Glomerular visceral epithelial cell (primary cell): ENCODE data around the gene CHD5.

Source experiments
- DNase-seq: peaks from one replicate; pipeline ENCODE4 v3.0.0-alpha.2; 2016; ENCODE audit errors: extremely low spot score

CHD5 gene

DNA sequence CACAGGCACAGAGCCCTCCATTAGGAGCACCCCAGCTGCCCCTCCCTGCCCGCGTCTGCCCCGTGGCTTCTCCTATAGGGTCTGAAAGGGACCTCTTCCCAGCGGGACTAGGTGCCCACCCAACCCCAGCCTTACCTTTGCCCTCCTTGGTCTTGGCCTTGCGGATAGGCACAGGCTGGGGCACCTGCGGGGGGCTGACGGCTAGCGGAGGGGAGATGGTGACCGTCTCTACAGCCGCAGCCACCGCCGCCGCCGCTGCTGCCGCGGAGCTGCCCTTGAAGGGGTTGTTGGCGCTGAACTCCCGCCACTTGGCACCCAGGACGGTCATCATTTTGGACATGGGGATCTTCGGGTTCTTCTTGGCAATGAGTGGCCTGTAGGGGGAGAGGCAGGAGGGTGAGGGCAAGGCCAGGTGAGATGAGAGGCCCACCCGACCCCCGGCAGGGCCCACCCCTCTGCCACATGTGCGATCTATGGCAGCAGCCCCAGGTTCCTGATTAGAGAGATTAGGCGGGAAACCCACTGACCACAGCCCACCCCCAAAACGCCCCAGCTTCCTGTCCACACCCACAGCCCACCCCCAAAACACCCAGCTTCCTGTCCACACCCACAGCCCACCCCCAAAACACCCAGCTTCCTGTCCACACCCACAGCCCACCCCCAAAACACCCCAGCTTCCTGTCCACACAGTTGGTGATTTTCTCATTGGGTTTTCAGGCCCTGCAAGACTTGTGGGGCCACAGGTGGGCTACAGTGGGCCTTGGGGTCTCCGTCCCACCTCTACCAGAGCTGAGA lies 25.4 kb downstream of the CHD5 start:
- DNase-seq, result no peak

DNA sequence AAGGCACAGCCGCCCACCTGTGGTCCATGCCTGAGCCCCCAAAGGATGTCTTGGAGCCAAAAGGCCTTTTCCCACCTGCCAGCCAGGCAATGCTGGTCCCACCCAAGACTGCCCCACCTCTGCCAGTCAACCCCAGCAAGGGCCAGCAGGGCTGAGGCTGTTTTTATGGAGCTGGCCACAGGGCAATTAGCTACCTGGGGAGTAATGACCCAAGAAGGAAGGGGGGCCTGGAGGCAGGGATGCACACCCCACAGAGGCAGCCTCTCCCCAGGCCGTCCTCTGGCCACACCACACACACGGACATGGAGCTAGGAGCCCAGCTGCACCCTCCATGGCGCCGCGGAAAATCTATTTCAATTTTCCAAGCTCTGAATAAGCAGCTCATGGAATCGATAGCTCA lies 27.2 kb downstream of the CHD5 start:
- DNase-seq, result no peak

DNA sequence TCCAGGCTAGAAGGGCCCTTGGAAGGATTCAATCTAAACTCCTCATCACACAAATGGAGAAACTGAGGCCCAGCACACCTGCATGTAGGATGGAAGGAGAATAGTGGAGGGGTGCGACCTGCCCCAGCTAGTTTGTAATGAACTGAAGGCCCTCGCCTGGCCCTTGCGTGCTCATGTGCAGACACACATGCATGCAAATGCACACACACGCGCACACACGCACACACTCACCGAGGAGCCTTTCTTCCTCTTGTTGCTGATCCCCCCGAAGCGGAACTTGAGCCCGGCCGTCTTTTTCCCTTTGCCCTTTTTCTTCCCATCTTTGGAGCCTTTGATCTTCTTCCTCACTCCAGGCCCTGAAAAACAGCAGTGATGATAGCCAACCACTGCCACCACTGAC lies 27.9 kb downstream of the CHD5 start:
- no peak for DNase-seq

DNA sequence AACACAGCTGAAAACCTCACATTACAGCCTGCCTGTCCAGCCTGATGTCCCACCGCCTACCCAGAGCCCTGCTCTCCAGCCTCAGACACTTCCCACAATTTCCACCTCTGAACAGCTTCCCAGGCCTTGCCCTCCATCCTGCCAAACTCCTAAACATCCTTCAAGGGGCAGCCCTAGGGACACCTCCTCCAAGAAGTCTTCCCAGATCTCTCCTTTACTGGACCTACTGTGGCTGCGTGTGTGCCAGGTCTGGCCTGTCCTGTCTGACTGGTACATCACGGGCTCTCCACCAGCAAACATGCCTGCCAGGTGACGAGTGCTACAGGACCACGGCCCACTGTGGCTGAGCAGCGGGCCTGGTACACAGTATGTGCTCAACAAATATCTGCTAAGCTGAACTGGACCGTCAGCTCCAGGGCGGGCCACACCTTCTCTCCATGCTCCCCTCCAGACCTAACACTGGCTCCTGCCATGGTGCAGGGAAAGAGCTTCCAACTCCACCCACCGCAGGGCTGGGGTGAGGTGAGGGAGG lies 28.8 kb downstream of the CHD5 start:
- no peak for DNase-seq

DNA sequence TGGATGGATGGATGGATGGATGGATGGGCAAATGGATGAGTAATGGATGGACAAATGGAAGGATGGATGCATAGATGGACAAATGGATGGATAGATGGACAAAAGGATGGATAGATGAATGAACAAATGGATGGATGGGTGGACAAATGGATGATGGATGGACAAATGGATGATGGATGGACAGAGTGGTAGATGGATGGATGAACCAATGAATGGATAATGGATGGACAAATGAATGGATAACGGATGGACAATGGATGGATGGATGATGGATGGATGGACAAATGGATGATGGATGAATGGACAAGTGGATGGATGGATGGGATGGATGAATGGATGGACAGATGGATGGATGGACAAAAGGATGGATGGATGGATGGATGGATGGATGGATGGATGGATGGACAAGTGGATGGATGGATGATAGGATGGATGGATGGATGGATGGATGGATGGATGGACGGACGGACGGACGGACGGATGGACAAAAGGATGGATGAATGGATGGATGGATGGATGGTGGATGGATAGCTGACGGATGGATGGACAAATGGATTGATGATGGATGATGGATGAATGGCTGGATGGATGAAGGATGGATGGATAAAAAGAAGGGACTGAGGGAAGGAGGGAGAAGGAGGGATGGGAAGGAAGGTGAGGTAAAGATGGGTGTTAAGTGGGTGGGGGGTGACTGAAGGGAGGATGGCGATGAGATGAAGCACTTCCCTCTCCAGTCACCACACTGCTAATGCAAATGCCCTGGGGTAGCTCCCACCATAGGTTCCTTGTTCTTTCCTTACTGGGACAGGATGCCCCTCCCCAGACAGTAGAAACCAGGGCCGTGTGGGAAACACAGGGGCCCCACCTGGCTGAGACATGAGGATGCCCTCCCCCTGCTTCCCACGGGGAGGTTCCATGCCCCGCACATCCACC lies 29.8 kb downstream of the CHD5 start:
- DNase-seq, result no peak

DNA sequence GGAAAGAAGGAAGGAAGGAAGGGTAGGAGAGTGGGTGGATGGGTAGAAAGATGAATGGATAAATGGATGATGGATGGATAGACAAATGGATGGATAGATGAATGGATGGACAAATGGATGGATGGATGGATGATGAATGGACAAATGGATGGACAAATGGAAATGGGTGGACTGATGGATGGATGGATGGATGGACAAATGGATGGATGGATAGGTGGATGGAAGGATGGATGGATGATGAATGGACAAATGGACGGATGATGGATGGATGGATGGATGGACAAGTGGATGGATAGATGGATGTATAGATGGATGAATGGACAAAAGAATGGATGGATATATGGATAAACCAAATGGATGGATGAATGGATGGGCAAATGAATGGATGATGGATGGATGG lies 30.5 kb downstream of the CHD5 start:
- DNase-seq, result no peak

DNA sequence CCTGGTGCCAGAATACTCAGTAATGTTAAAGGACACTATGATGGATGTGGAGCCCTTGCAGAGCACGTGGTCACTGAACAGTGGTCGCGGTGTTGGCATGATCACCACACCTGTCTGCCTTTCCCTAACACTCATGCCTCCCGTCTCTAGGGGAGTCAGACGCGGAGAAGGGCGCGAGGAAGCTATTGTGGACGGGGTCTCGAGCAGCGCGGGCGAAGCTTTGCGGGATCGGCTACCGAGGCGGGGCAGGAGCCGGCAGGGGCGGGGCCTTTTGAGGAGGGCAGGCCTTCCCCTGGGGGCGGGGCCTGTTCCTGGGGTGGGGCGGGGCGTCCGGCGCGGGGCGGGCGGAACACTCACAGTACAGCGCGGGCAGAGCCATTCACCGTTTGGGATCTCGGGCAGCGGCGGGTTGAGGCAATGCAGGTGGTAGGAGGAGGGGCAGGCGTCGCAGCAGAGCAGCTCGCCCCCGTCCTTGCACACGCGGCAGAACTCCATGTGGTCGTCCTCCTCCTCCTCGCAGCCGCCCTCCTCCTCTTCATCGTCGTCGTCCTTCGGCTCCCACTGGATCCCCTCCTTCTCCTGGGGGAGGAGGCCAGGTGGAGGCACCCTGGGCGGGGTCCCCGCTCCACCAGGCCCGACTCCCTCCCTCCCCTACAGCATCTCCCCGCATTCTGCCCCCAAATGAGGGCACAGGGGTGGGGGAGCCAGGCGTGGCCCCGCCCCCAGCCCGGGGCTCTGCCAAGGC lies 31.5 kb downstream of the CHD5 start:
- peak; percentile 30 for DNase-seq

DNA sequence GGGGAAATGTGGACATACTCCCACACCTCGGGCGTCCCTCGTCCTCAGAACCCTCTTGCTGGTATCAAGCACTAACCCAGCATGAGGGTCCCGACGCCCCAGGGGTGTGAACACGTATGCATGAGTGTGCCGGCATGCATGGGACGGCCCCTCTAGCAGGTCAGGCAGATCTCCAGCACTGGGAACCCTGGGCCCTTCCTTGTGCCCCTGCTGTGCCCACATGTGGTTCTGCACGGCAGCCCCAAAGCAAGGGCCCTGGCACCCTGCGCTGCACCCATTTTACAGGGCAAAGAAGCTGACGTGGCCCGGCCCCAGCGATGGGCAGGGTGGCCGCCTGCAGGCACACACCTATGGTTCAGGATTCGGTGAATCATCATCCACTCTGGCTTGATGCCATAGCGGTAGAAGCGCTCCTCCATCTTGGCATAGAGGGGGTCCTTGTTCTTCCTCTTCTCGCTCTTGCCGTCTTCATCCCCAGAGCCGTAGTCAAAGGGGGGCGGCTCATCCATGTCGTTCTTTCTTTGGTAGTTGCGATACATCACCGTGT lies 34.2 kb downstream of the CHD5 start:
- DNase-seq, result no peak

DNA sequence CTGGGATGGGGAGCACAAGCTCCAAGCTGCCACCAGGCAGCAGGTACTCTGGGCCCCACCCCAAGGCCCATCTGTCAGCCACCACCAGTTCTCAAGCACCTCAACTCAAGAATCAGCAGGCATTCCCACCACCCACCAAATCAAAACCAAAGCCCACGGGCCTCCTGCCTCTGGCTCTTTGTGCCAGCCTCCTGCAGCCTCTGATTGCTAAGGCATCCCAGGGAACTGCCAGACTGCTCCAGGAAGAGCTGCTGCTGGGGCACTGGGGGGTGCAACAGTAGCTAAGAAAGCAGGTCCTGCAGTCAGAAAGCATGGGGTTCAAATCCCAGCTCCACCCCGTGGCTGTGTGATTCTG lies 34.7 kb downstream of the CHD5 start:
- no peak for DNase-seq

DNA sequence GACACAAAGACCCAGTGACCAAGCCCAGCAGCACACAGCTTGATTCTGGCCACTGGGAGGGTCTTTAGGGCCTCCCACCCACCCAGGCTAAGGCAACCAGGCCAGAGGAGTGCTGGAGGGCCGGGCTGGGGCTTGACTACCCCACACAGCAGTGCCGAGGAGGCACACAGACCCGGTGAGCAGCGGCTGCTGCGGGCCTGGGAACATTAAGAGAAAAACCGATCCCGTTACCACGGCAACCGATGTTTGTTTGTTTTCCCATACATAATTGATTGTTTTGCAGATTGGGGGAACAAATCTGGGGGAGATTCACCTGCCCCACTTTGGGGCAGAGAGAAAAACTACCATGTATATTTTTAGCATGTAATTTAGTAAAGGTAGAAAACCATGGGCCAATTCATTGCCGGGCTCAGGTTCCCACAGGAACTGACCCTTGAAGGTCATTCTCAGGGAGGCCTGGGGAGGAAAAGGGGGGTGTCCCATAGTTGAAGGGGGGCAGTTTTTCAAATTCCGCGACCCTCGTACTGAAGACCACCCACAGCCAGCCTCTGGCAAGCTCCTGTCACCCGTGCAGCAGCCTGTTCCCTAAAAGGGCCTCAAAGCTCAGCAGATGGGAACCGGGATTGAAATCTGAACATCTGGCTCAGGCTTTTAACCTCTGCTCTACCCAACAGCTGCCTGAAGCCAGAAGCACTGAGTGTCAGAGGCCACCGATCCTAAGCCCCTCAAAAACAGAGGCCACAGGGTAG lies 35.3 kb downstream of the CHD5 start:
- no peak for DNase-seq

DNA sequence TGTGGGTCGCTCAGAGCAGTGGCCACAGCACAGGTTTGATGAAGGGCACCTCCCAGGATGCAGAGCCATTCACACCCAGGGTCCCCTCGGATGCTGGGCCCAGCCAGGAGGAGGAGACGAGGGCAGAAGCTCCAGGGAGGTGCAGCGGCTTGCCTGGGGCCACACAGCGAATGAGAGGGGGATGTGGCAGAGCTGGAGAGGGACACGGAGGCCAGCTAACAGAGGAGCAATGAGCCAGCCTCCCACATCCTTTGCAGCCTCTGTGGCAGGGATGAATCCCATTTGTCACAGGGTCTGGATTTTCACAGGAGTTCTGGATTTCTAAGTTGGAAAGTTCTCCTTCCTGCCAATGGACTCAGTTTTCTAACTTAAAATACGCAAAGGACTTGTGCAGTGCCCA lies 35.9 kb downstream of the CHD5 start:
- no peak for DNase-seq

DNA sequence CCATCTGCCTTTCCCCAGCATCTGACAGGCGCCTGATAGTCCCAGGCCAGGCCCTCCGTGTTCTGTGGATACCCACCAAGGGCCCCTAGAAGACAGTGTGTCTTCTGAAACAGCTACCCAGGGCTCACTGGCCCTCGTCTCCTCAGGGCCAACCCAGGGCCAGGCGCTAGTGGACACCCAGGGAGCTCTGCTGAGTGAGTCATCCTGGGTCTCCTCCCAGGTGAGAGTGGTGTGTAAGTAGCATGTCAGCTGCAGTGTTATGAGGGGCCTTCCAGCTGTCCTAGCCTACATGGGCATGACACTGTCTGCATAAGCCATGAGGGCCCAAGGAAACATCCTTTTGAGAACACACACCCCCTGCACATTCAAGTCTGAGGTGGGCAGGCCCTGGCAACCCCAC lies 36.7 kb downstream of the CHD5 start:
- peak; percentile 12 for DNase-seq

DNA sequence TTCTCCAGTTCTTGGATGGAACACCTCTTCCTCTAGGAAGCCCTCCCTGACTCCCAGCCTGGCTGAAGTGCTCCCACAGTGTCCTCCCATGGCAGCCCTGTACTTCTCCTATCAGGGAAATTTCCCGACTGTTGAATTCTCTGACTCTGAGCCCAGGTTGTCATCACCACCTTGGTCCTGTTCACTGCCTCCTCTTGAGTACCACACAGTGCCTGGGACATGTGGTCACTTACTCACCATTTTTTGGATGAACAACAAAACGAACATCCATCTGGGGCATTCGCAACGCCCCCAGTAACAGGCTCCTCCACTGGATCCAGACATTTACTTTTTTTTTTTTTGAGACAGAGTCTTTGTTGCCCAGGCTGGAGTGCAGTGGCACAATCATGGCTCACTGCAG lies 37.4 kb downstream of the CHD5 start:
- DNase-seq, result no peak

DNA sequence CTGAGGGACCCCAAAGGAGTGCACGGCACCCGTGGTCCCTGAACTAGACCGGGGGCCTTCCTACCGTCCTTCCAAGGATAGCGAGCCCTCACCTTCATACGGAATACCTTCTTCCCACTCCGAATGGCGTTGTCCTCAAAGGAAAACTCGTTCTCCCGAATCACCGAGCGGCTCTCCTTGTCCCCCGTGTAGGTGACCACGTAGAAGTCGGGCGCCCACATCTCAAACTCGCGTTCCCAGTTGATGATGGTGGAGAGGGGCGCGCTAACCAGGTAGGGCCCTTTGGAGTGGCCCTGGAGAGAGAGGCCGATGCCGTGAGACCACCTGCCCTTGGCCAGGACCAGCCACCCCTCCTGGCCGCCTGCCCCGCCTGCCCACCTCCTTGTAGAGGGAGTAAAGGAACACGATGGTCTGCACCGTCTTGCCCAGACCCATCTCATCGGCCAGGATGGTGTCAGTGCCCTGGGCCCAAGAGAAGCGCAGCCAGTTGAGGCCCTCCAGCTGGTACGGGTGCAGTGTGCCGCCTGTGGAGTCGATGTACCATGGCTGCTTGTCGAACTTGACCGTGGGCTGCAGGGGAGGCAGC lies 38.0 kb downstream of the CHD5 start:
- DNase-seq, result no peak

DNA sequence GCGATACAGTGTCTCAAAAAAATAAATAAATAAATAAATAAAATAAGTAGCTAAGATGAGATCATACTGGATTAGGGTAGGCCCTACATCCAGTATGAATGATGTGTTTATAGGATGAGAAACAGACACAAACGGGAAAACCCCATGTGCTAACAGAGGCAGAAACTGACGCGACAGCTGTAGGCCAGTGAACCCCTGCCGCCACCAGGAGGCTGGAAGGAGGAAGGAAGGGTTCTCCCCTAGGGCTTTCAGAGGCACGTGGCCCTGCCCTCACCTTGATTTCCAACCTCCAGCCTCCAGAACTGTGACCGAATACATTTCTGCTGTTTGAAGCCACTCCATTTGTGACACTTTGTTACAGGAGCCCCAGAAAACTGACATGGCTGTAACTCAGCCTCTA lies 38.5 kb downstream of the CHD5 start:
- DNase-seq, result no peak

DNA sequence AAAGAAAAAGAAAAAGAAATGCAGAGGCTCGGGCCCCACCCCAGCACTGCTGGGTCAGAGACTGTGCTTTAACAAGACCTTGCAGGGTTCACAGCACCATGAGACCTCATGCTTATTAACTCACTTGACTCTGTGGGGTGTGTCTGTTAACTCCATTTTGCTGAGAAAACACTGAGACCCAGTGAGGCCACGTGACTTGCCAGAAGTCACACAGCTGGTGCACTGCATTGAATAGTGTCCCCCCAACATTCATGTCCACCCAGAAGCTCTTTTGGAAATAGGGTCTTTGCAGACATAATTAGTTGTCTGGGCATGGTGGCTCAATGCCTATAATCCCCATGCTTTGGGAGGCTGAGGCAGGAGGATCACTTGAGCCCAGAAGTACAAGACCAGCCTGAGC lies 39.7 kb downstream of the CHD5 start:
- DNase-seq, result no peak

DNA sequence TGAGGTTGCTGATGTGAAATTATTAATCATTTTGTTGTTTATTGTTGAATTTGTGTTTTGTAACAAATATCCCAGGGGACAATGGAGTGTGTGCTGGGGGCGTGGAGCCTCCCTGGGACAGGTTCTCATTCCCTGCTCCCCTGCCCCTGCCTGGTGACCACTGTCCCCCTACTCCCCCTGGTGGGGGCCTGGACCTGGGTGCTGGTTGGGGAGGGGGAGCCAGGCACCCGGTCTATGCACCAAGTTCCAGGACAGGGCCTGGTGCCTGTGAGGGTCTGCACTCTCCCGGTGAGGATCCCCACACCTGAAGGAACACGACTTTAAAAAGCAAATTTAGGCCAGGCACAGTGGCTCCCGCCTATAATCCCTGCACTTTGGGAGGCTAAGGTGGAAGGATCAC lies 42.4 kb downstream of the CHD5 start:
- no peak for DNase-seq

DNA sequence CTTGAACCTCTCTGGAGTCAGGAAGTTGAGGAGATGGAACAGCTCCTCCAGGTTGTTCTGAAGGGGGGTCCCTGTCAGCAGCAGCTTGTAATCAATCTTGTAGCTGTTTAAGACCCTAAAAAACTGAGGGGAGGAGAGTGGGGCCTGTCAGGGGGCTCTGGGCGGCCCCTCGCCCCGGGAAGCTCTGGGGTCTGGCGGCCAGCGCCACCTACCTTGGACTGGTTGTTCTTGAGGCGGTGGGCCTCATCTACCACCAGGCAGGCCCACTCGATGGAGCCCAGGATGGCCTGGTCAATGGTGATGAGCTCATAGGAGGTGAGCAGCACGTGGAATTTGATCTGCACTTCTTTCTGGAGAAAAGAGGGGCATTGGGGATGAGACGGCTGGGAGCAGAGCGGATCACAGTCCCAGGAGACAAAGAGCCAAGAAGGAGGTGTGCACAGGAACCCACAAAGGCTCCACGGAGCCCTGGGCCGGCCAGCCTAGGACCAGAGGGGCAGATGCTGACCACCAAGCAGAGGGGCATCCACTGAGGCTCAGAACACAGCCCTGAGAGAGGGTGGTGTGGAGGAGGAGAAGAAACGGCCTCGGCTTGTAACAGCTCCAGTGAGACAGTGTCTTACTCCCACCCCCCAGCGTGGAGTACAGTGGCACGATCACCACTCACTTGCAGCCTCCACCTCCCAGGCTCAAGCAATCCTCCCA lies 43.5 kb downstream of the CHD5 start:
- no peak for DNase-seq

DNA sequence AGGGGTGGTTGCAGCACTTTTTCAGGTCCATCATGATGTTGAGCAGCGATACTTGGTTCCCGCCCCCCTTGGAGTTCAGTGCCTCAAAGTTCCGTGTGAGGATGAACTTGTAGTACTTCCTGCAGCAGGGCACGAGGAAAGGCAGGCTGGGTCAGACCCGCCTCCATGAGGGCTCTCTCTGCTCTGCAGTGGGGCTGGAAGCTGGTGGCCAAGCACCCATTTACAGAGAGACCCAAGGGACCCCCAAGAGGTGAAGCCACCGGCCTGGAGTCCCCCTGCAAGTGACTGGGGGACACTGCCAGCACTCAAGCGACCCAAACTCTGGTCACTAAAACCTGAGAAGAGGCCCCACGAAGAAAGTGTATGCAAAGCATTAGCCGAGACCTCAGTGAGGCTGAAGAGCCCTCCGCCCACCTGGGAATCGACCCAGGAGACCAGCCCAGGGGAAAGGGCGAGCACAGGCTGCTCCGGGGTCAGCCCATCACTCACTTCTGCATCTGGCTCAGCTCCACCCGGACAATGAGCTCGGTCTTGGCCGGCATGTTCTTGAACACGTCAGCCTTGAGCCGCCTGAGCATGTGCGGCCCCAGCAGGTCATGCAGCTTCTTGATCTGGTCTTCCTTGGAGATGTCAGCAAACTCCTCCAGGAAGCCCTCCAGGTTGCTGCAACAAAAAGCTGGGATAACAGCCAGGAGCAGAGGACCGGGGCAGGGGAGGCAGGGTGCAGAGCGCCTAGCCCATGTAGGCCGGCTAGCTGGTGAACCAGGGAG lies 45.2 kb downstream of the CHD5 start:
- DNase-seq, result no peak
